GM18951 (cell line): ENCODE measurements around the gene UPB1.

Source experiments
- POLR2A ChIP-seq: IDR thresholded peaks from 4 replicates; pipeline ENCODE4 v1.6.1; 2011; ENCODE audit warnings: mild to moderate bottlenecking; ENCODE audit not compliant: insufficient read length, insufficient read depth; ENCODE audit errors: extremely low read depth
- in situ Hi-C: fragments of 300-500 bp; cut with MboI; formaldehyde crosslinking; loops from one replicate; pipeline ENCODE4 v1.12.0; 2022; ENCODE audit warnings: low sequenced_read_pairs, mixed read lengths, inconsistent platforms; ENCODE audit not compliant: unreplicated experiment

The UPB1 gene

DNA sequence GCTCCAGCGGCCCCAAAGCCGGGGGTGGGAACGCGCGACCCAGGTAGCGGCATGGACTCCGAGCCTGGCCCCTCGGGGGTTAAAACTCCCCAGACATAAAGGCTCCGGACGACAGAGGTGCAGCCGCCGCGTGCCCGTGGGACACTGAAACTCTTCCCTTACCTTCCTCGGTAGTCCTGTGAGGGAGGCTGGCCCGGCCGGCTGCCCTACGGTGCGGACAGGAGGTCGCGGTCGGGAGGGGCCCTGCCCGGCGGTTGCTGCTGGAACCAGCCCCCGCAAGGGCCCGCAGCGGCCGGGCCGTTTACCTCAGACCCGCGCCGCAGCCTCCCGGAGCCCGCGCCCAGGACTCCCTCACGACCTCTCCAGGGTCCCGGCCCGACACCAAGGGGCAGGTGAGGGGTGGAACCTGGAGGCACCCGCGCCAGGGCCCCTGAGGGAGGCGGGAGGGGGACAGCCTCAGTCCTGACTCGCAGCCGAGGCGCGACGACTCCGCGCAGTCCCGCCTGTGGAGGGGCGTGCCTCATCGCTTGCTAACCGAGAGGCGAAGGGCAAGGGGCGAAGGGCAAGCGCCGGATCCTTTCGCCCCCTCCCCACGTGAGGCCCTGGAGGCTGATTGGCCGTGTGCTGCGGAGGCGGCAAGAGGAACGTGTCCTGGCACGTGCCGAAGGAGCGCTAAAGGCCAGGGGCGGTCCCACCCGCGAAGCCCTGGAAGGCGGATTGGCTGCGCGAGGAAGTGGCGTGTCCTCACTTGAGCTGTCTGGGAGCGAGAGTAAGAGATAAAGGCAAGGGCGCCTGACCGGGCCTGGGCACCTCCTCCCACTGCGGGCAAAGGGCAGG is at the start of gene UPB1:
TSS of gene UPB1 (plus strand) at position 805 of the 837 bp plus-strand sequence. CDS start 72 bp downstream, outside the sequence.
- in situ Hi-C loops = no loop called here
- no peak for TF ChIP-seq POLR2A

DNA sequence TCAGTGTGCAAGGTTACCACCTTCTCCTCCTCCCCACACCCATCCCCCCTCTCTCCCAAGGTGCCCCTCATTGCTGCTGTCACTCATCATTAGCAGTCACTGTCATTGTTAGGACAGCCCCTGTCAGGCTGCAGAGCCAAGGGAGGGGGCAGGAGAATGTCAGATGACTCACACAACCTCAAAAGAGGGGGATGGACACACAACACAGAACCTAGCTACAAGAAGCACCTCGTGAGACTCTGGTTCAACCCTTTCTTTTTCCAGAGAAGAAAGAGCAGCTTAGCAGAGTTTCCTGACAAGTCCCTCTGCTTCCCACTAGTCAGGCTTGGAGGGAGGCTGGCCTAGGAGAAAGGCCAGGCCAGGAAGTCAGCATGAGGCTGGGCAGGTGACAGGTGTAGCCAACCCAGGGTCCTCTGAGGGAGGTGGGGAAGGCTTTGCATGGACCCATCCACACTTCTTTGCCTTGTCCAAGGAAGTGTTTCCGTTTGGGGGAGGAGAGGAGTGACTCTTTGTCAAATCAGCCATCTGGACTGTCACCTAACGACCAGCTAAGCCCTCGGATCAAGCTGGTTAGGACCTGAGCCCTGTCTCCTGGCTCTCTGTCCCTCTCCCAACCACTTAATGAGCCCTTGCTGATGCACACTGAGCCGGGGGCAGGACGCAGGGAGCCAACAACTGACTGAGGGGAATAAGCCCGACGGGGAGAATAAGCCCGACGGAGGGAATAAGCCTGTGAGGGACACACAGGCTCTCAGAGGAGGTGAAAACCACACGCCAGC is 49.5 kb upstream of the UPB1 start:
- in situ Hi-C loops = no loop called here
- no peak for TF ChIP-seq POLR2A

DNA sequence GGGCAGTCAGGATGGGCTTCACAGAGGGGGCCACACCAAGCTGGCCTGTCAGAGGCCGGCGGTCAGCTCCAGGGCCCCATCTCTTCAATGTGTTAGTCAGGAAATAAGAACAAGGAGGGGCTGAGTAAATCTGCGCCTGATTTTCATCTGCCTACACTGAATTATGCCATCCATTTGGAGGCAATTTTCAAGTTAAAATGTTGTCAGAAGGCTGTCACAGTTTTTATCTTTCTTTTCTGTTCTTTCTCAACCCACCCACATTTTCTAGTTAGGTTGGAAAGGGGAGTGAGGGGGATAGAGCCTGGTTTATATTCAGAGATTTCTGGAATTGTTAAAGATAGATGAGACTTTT is 48.9 kb upstream of the UPB1 start:
- no peak for TF ChIP-seq POLR2A
- in situ Hi-C loops = no loop called here

DNA sequence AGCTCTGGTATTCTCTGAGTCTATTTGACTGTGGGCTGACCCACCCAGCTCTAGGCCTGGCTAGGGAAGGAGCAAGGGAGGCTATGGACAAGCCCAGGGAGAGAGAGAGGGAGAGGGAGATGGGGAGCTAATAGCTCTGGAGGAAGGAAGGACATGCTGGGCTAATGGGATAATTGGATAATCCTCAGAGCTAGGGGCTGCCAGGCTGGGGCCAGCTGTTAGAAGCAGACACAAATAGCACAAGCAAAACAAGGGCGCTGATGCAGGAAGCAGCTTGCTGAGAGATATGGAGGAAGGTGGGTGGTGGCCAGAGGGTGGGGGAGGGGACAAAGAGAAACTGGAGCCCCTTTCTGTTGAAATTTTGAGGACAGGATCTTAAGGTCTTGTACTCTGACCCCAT is 44.5 kb upstream of the UPB1 start:
- in situ Hi-C loops = no loop called here
- no peak for TF ChIP-seq POLR2A

DNA sequence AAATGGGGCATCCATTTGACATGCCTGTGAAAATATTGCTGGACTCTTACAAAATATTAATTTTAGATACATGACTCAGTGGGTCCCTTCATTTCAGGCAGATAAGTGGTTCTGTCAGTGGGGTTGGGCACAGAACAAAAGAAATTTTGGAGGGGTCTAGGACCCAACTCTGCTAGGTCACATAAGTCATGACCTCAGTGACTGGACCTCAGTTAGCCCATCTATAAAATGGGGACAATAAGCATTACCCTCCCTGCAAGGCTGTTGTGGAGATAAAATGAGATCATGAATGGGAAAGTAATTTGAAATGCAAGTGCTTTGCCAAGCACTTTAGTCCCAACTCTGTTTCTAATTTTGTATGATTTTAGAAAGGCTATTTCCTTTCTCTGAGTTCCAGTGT is 44.0 kb upstream of the UPB1 start:
- TF ChIP-seq POLR2A = no peak
- in situ Hi-C loops = no loop called here

DNA sequence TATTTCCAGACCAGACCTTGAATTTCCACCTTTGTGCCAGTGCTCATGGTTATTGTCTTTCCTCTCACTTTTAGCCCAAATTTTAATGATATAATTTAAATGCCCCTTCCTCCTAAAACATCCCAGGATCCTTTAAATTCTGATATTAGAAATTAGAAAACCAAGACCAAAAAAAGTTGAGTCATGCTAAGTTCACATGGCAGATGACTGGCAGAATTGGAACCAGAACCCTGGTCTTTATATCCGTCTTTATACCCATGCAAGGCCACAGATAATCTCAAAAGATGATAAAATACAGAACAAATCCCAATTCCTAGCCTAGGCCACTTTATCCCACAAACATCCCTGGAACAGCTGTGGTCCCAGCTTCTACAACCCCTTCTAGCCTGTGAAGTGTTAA is 41.3 kb upstream of the UPB1 start:
- TF ChIP-seq POLR2A = no peak
- in situ Hi-C loops = no loop called here

DNA sequence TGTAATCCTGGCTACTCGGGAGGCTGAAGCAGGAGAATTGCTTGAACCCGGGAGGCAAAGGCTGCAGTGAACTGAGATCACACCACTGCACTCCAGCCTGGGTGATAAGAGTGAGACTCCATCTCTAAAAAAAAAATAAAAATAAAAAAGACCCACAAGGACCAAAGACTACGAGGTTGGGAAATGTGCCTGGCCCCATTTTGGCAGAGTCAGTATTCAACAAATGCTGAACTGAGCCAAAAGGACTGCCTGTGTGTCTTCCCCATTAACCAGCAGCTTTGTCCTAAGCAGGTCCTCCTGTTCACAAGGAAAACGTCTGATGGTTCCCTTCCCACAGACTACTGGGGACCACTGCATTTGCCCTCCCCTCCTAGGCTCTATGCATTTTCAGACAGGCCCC is 40.1 kb upstream of the UPB1 start:
- no peak for TF ChIP-seq POLR2A
- in situ Hi-C loops = no loop called here

DNA sequence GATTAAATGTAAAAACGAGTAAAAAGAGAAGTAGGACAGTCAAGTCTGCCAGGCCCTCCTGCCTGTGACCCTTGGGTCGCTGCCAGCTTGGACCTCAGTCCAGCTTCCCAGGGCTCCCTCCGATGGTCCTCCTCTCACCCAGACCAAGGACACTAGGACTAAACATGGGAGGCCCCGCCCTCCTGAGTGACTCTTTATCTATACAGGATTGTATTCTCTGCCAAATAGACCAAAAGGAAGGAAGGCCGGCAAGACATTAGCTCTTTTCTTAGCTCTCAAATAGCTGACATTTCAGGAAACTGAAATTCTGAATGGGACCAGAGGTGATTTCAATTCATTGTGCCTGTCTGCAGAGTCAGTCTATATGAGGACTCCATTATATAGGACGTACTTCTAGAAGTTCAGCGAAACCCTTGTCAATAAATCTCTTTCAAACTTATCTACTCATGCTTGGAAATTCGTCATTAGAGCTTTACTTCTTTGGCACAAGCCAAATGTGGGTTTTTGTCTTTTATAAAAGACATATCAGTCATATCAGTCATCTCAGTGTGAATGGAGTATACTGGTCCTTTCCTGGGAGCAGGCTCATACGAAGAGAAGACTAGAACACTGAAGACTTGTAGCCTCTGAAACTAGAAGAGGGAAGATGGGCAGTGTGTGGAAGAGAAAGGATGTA is 39.2 kb upstream of the UPB1 start:
- in situ Hi-C loops = no loop called here
- TF ChIP-seq POLR2A = no peak

DNA sequence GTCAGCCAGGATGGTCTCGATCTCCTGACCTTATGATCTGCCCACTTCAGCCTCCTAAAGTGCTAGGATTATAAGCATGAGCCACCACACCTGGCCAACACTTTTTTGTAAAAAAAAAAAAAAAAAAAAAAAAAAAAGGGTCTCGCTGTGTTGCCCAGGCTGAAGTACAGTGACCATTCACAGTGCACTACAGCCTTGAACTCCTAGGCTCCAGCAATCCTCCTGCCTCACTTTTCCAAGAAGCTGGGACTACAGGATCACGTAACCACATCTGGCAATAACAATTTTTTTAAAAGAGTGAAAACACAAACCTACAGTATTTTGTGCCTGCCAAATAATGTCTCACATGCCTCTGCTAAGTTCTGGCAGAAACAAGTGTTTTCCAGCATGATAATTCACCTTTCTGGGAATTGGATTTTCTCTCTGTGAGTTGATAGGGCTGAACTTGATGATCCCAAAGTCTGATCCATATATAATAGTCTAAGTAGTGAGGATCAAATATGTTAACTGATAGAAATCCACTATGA is 37.2 kb upstream of the UPB1 start:
- TF ChIP-seq POLR2A = no peak
- in situ Hi-C loops = no loop called here

DNA sequence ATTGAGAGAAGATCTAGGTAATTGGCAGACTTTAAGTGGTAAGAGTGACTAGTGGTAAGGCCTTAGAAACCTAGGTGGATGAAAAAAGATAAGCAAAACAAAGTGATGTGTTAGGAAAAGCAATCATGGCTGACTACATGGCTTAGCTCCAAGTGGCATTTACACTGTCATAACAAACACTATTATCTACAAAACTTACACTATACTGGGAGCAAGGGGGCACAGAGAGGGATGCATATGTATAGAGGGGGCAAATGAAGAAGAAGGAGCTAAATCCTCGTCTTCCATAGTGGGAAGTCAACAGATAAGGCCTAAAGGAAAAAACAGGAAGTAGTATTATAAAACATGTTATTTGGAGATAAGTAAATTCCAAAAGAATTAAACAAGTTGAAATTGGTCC is 35.2 kb upstream of the UPB1 start:
- no peak for TF ChIP-seq POLR2A
- in situ Hi-C loops = no loop called here

DNA sequence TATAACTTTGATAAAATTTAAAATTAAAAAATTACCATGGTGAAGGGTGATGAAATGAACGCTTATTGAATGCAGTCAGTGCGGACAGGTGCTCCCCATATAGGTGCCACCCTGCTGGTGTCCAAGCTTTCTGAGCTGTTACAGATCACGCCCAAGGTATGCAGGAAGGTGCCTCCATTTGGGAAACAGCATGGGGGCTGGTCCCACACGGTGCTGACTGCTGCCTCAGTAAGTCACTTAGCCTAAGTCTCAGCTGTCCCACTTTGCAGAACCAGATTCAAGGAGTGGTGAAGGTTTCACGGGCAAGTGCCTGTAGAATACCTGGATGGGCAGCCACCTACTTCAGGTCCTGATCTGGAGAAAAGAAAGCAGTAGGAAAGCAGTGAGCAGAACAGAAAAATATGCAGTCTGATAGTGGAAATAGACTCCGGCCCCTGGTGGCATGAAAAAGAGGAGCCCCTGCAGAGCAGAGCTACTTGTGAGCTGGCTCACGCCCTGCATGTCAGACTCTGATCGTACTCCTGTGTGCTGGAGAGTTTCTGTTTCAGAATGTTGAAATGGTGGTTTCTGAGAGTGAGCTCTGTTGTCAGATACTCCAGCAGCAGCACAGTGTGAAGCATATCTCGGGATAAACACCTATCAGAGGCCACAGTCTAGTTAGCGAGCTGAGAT is 34.6 kb upstream of the UPB1 start:
- in situ Hi-C loops = no loop called here
- no peak for TF ChIP-seq POLR2A

DNA sequence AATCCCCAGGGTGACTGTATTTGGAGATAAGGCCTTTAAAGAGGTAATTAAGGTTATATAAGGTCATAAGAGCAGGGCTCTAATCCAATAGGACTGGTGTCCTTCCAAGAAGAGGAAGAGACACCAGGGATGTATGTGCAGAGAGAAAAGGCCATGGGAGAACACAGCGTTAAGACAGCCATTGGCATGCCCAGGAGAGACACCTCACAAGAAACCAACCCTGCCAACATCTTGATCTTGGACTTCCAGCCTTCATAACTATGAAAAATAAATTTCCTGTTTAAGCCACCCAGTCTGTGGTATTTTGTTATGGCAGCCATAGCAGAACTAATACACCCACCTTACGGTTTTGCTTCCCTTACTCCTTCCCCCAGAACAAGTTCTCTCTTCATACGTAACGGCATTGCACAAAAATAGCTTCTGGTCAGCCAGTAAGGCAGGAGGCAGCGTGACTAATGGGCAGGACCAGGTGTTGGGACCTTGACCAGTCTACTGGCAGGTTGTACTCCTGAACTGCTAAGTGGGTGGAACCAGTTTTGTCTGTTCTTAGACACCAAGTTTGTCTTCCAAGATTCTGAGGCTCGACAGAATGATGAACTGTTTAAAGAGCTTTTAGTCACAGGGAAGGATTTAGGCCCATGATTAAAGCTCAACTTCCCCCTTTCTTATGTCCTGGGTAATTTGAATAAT is 31.9 kb upstream of the UPB1 start:
- TF ChIP-seq POLR2A = no peak
- in situ Hi-C loops = no loop called here
